GM19238 (cell line): ENCODE measurements around the gene IRF4.

Source experiments
- DNase-seq: peaks from one replicate; pipeline ENCODE4 v3.0.0; 2011; ENCODE audit warnings: low spot score; ENCODE audit not compliant: insufficient read length

Gene IRF4

DNA sequence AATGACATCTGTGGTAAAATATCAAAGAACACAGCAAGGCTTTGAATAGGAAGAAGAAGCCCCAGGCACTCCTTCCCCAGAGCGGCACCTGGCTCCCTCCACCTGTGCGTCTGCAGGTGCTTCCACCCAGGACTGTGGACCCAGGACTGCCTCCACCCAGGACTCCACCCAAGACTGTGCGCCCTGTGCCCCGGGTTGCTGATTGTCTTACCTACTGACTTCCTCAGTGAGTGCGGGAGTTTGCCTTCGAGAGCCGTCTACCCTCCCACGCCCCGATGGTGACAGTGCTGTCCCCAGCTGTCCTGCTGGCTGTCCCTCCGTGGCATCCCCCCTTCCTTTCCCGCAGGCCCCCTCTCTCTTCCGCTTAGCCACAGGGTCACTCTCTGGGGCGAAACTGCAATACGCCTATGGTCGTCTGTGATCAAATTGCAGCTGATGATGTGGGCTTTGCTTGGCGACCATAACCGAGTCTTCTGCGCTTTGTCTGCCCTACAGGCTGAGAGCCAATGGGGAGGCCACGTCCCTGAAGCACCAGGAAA, 52.1 kb downstream of the IRF4 start:
- DNase-seq, result no peak

DNA sequence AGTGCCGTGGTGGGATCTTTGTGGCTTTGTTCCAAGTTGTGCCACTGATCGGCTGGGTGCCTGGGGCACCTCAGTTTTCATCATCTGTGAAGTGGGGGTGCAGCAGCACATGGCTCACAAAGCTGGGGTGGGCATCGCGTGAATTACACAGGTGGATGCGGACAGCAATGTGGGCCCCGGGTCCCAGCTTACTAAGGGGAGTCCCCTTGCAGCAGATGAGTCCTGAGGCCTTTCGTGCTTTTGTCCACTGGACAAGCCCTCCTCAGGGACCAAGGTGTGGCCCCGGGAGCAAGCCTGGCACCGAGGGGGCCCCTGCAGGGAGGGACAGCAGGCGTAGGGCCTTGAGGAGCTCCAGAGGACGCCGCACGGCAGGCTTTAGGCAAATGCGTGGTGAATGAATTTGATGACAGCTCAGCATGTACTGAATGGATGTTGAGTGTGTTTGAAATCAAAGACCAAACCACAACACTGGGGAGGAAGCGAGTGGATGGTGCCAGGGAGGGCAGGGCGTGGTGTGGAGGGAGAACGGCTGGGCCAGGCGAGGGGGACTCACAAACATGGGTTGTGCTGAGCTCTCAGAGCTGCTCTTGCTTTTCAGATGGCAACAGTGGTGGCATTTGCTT, 53.2 kb downstream of the IRF4 start:
- no peak for DNase-seq

DNA sequence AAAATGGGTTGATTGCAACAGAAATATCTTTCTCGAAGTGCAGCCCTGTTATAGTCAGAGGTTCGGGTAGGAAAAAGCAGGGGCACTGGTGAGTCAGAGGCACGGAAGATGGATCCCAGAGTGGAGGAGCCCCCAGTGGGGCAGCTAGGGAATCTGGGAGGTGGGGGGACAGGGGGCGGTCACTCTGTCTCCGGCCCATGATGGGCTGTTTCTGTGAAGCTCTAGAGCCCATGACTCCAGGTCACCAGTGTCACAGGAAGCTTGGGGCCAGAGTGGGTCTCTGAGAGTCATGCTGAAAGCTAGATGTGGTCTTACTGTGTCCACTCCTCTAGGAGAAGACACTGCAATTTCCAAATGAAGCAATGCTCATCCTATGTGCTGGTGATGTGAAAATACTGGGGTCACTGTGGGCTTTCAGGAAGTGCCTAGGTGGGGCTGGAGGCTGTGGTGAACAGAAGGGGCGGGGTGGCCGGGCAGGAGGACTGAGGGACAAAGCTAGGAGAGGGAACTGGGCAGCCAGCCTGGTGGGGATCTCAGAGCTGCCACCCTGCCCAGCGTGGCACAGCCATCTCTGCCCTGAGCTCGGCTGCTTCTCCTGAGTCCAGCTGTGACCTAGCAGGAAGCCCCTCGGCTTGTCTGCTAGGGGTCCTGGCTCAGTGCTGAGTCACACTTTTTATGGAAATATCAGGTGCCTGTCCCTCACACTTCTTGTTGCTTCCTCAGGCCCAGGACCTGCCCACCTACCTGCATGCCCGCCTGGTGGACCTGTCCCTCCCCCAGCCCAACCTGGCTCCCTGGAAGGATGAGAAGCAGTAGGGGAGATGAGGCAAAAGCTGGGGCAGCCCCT, 54.2 kb downstream of the IRF4 start:
- DNase-seq, result no peak

DNA sequence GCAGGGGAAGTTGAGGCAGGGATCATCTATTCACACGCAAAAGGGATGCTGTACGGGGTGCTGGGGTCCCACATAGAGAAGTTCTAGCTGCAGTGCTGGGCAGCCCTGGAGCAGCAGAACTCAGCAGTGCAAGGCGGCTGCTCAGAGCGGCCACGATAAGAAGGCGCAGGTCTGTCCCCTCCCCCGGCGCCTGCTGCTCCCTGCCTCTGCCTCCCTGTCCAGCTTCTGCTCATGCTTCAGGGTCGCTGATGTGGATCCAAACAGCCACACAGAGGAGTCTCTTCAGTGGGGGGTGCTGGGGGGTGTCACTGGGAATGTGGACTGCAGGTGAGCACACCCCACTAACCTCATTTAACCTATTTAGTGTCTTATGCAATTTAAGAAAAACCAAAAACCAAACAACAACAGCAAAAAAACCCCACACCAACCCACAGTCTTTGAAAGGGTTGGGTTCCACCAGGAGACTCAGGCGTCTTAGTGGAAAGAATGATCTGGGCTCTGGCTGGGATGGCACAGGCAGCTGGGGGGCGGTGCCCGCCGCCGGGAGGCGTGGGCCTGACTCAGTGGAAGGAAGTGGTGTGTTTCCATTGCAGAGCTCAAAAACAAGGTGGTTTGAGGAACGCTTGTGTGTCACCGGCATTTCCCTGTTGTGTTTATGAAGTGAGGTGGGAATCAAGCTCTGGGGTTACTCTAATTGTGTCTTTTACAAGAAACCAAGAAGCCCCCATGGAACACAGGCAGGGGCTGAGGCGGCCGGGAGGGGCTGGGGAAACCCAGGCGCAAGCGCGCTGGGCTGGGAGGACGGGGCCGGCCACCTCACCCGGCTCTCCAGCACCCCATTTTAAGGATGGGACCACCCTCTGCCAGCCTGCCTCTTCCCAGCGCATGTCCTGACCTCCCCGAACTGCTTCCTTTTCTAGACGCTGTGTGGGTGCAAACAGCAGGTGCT, 55.1 kb downstream of the IRF4 start:
- DNase-seq, result no peak

DNA sequence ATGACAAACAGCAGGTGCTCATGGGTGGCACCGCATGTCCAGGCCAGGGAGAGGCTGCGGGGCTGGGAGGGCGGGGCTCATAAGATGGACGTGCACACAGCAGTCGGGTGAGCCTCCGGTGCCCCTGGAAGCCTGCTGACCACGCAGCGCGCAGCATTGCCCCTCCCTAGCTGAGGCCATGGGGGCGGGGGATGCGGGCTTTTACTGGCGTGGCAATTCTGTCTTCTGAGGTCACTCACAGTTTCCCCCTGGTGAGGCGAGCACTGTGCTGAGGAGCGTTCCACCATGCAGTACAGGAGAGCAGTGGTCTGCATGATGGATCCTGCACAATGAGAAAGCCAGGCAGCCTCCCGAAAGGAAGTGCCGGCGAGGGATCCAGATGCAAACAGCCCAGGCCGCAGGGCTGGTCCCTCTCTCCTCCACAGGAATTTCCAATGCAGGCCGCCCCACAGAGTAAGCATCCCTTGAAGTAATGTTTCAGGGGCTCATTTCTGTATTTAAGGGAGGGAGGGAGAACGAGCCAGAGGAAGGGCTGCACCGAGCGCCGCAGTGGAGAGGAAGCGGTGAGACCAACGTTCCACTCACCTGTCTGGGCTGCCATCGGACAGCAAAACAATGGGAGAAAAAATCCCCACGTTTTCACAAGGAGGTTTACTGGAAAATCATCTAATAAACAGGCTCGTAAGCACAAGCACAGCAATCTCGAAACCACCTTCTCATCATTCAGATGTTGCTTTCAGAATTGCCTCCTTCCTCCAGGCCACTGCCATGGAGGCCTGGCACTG, 56.0 kb downstream of the IRF4 start:
- DNase-seq, result no peak

DNA sequence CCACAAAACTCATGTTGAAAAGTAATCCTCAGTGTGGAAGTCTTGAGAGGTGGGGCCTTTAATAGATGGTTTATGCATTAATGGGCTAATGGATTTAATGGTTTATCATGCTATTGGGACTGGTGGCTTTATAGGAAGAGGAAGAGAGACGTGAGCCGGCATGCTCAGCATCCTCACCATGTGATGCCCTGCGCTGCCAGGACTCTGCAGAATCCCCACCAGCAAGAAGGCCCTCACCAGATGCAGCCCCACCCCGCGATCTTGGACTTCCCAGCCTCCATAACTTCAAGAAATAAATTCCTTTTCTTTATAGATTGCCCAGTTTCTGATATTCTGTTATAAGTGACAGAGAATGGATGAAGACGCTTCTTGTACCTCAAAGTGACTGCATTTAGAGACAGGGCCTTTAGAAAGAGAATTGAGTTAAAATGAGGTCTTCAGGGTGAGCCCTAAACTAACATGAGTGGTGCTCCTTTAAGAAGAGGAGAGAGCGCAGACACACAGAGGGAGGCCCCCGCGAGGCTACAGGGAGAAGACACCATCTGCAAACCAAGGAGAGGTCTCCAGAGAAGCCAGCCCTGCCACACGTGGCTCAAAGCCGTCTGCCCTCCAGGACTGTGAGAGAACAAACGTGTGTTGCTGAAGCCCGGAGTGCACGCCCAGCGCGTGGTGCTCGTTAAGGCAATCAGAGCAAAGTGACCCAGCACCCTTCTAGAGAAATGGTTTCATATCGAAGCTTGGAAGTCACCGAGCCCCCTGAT, 56.9 kb downstream of the IRF4 start:
- no peak for DNase-seq

DNA sequence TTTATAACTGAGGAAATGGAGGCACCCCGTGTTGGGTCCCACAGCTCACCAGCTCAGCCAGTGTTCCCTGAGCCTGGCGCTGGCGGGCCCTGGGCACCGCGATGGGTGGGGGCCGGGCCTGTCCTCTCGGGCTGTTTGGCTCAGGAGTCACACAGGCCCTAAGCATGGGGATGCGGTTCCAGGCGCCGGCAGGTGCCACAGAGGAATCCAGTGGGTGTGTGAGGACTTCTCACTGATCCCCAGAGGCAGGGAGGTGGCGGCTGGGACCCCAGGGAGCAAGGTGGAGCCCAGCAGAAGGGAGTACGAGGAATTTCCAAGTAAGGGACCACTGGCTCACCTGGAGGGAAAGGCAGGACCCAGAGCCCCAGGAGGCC, 57.5 kb downstream of the IRF4 start:
- DNase-seq, result no peak

DNA sequence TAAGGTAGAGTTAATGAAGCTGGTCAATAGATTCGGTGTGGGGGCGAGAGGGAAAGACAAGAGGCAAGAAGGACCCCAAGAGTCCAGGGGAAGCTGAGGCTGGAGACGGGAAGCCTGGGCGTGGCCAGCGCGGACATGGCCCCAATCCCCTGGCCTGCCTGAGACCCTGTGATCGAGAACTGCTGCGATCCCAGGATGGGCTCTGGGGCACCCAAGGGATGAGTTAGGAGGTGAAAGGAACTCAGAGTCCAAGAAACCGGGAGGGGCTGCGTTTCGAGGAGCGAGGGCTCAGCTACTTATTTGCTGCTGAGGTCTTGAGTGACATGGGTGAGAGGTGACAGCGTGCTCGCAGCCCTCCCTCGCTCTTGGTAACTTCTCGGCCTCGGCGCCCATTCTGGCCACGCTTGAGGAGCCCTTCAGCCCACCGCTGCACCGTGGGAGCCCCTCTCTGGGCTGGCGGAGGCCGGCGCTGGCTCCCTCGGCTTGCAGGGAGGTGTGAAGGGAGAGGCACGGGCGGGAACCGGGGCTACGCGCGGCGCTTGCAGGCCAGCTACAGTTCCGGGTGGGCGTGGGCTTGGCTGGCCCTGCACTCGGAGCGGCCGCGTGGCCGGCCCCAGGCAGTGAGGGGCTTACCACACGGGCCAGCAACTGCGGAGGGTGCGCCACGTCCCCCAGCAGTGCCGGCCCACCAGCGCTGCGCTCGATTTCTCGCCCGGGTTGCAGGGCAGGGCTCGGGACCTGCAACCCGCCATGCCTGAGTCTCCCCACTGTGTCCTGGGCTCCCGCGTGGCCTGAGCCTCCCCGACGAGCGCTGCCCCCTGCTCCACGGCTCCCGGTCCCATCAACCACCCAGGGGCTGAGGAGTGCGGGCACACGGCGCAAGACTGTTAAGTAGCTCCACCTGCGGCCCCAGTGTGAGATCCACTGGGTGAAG, 58.2 kb downstream of the IRF4 start:
- no peak for DNase-seq

DNA sequence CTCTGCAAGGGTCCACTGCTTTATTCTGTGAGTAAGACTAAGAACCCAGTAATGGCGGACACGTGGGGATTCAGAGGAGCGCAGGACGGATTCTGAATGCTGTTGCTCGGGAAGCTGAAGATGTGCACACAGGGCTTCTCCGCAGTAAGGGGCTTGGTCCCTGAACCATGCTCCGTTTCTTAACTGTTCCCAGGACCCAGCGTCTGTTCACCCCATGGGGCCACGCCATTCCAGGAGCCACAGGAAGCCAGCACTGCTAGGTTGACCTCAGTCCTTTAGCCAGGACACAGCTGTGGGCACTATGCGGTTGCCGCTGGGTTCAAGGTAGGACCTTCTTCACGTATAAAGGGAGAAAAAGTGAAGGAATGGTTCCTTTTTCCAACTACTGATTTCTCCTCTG, 59.8 kb downstream of the IRF4 start:
- no peak for DNase-seq

DNA sequence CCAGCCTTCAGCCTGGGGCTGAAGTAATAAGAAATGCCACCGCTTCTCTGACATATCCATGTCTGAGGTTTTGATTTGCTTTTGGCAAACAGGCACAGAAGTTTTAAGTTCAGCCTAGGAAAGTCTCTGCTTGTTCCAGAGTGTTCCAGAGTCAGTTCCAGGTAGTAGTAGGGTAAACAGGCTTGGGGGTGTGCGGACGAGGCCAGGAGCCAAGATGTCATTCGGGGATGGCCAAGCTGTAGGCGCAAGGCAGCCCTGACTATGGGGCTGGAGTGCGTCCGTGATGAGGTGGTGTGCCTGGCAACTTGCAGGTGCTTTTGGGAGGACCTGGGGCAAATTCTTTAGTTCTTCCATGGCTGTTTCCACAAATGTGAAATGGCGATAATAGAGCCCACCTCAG, 60.3 kb downstream of the IRF4 start:
- no peak for DNase-seq

DNA sequence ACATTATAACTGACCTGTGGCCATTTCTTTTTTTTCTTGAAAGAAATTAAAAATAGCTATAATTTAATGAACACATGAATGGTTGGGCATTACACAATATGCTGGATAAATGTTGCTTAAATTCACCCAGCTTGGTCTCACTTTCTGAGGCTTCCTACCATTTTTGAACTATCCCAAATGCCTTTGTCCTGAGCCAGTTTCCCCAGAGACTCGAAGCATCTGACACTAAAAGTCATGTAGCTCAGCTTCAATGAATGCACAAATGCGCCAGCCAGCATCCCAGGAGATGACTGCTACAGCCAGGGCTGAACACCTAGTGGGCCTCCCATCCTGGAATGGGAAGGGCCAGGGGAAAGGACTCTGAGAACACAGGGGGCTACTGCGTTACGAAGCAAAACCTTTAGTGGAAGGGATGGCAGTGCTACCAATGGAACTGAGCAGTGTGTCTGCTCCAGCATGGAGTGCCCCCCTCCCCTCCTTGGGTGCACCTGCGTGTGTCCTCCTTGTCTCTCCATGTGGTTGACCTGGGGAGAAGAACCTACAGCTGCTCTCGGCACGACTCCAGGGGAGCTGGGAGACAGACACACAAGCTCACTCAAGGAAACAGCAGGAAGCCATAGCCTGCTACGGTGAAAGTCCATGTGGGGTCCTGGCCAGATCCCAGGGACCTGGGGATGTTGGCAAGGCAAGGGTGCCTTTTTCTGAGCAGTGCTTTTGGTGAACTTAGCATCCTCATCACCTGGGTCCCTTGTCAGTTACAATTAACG, 60.9 kb downstream of the IRF4 start:
- DNase-seq, result no peak

DNA sequence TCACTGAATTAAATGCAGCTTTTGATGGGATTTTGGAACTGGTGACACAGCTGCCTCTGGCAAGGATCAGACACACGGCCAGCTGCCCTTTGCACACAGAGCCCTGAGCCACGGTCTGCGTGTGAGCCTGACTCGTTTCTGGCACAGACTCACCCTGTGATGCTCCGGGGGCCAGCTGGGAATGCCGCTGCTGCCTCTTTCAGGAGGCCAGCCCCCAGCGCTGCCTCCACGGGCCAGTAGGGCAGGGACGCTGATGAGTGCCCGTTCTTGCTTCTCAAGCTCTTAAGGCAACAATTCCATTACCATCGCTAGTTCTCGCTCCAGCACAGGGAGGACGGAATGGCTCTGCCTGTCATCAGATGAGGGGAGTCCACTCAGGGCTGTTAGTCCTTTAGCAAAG, 61.6 kb downstream of the IRF4 start:
- no peak for DNase-seq

DNA sequence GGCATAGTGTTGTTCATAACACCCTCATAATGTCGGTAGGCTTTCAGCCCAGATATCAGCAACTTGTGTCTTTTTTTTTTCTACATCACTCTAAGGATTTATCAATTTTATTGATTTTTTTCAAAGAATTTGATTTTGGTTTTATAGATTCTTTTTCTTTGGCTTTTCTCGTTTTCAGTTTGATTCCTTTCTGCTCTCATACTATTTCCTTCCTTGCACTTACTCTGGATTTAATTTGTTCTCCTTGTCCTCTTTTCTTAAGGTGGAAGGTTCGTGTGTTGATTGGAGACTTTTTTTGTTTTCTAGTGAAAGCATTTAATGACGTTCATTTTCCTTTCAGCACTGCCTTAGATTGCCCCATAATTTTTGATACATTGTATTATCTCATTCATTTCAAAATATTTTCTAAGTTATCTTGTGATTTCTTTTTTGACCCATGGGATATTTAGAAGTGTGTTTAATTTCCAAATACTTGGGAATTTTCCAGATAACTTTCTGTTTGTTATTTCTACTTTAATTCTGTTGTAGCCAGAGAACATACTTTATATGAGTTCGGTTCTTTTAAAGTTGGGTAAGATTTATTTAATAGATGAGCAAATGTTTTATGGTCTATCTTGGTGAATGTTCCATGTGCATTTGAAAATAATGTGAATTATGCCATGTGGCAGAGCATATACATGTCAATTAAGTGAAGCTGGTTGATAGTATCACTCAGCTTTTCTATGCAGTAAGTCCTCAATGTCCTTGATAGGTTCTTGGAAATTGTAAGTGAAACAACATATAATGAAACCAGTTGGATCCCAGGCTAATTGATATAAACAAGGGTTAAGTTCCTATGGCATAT, 62.8 kb downstream of the IRF4 start:
- DNase-seq, result no peak

DNA sequence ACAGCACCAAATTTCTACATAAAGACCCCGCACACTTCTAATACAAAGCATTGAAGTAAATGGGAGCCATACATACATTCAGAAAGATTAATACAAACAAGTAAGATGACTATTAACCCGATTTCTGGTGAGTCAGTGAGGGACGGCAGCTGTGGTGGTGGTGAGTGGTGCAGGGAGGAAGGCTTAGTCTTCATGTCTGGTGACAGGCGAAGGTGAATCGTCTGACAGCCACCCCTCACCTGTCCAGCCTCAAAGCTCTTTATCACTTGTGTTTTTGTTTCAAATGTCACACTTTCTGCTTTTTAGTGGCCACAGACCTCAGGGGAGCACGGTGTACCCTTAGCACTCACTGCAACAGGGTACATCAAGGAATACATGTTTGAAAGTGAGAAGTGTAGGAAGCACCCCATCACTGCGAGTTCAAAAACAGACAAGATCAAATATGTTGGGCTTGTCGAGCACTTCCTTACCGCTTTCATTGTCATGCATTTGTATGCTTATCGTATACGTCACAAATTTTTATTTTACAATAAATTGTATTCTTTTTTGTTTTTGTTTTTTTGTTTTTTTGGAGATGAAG, 63.5 kb downstream of the IRF4 start:
- DNase-seq, result no peak

DNA sequence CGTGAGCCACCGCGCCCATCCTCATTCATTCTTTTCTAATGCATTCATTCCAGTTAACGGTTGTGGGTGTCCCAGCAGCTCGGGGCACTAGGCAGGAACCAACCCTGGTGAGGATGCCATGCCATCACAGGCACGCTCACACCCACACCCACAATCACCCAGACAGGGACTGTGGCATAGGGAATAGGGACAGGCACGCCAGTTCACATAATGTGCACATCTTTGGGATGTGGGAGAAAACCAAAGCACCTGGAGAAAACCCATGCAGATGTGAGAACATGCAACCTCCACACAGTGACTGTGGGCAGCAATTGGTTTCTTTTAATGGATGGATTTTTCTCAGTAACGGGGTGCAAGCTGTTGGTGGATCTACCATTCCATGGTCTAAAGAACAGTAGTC, 64.3 kb downstream of the IRF4 start:
- no peak for DNase-seq

DNA sequence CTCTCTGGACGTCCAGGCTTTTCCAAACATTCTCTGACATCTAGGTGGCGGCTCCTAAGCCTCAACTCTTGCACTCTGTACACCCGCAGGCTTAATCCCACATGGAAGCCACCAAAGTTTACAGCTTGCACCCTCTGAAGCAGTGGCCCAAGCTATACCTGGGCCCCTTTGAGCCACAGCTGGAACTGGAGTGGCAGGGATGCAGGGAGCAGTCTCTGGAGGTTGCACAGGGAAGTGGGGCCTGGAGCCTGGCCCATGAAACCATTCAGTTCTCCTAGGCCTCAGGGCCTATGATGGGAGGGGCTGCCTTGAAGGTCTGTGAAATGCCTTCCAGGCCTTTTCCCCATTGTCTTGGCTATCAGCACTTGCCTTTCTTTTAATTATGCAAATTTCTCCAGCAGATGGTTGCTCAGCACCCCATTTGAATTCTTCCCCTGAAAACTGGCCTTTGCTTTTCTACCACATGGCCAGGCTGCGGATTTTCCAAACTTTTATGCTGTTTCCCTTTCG, 64.9 kb downstream of the IRF4 start:
- no peak for DNase-seq

DNA sequence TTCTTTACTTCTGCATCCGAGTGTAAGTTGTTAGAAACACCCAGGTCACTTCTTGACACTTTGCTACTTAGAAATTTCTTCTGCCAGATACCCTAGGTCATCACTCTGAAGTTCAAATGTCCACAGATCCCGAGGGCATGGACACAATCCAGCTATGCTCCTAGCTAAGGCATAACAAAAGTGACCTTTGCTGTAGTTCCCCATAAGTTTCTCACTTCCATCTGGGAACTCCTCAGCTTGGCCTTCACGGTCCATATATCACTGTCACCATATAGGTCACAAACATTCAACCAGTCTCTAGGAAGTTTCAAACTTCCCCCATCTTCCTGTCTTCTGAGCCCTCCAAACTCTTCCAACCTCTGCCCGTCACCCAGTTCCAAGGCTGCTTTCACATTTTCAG, 65.3 kb downstream of the IRF4 start:
- no peak for DNase-seq
